Measurements from ENCODE around the gene NOM1.

- TF ChIP-seq CTCF (IDR thresholded peaks at IDR 0.05; ENCODE audit: low read depth, low read length) (no peak), EZH2phosphoT487 (IDR thresholded peaks at IDR 0.05; ENCODE audit: low read depth) (no peak)
These were observed 7.9 kb upstream of the NOM1 start for GRCh38 chr7:156941393-156942182.
